Stimulated activated naive CD8-positive, alpha-beta T cell treated with anti-CD3 and anti-CD28 coated beads, Interleukin-15, amount 100 ng/mL, for 72 hours (primary cell): ENCODE results near the gene KIRREL3.

Source experiments
- ATAC-seq: fragments of 150-1000 bp; cut with Tn5 transposase; 2 replicates; pipeline ENCODE4 v1.10.0; 2021; ENCODE audit warnings: mild to moderate bottlenecking, moderate library complexity
- DNase-seq, 2 donors: peaks; one replicate each; pipeline ENCODE4 v3.0.0; 2021 to 2022
- H3K27ac Mint-ChIP-seq, 2 donors: one replicate each; pipeline ENCODE4 v1.8.0; 2022; ENCODE audit warnings: mild to moderate bottlenecking in 2 of 2, mixed read lengths in 2 of 2, moderate library complexity in 2 of 2
- H3K27me3 Mint-ChIP-seq: one replicate; pipeline ENCODE4 v1.8.0; 2022; ENCODE audit warnings: mixed read lengths
- H3K4me1 Mint-ChIP-seq: one replicate; pipeline ENCODE4 v1.8.0; 2022; ENCODE audit warnings: mild to moderate bottlenecking, mixed read lengths
- H3K4me3 Mint-ChIP-seq, 2 donors: one replicate each; pipeline ENCODE4 v1.8.0; 2022; ENCODE audit warnings: mild to moderate bottlenecking in 2 of 2, mixed read lengths in 2 of 2, moderate library complexity in 1 of 2
- H3K9me3 Mint-ChIP-seq, 2 donors: one replicate each; pipeline ENCODE4 v1.8.0; 2022; ENCODE audit warnings: mixed read lengths in 2 of 2

The KIRREL3 gene

GRCh38 chr11:126630893-126631798 lies 369.4 kb downstream of the KIRREL3 start:
- Mint-ChIP-seq H3K9me3 (no peaks in the 10 kb centered on the region), H3K27me3 (peaks cover 7% of the 10 kb centered on the region), H3K27ac (no peak overlapping the region), H3K4me1 (no peaks in the 10 kb centered on the region), H3K4me3 (no peak overlapping the region)
- DNase-seq (no peak), ATAC-seq (no peak)

GRCh38 chr11:126630488-126630887 lies 370.1 kb downstream of the KIRREL3 start:
- Mint-ChIP-seq H3K9me3 (no peaks in the 10 kb centered on the region), H3K4me1 (no peaks in the 10 kb centered on the region), H3K27ac (no peak overlapping the region), H3K27me3 (peaks cover 7% of the 10 kb centered on the region), H3K4me3 (no peak overlapping the region)
- DNase-seq (no peak), ATAC-seq (no peak)

- H3K4me3 Mint-ChIP-seq, result no peak overlapping the region
- no peaks in the 10 kb centered on the region for H3K9me3 Mint-ChIP-seq
- no peak for DNase-seq
- H3K4me1 Mint-ChIP-seq, result no peaks in the 10 kb centered on the region
- peaks cover 7% of the 10 kb centered on the region for H3K27me3 Mint-ChIP-seq
- peak overlapping the region in 1 of 2 donors; percentile 2 for H3K27ac Mint-ChIP-seq
- ATAC-seq, result no peak
These were observed 371.6 kb downstream of the KIRREL3 start for GRCh38 chr11:126628790-126629621.

GRCh38 chr11:126628450-126628789 lies 372.1 kb downstream of the KIRREL3 start:
- Mint-ChIP-seq H3K9me3 (no peaks in the 10 kb centered on the region), H3K27me3 (peaks cover 11% of the 10 kb centered on the region), H3K4me3 (no peak overlapping the region), H3K27ac (peak overlapping the region in 1 of 2 donors; percentile 2), H3K4me1 (no peaks in the 10 kb centered on the region)
- ATAC-seq, result no peak
- no peak for DNase-seq

- H3K27me3 Mint-ChIP-seq, result peaks cover 16% of the 10 kb centered on the region
- no peak overlapping the region for H3K4me3 Mint-ChIP-seq
- ATAC-seq, result no peak
- no peak for DNase-seq
- H3K4me1 Mint-ChIP-seq, result no peaks in the 10 kb centered on the region
- H3K27ac Mint-ChIP-seq, result no peak overlapping the region
- H3K9me3 Mint-ChIP-seq, result no peaks in the 10 kb centered on the region
These were observed 373.1 kb downstream of the KIRREL3 start for GRCh38 chr11:126627421-126627820.

- Mint-ChIP-seq H3K9me3 (peaks cover 0 to 5% of the 10 kb centered on the region in 2 donors), H3K27ac (no peak overlapping the region), H3K4me3 (no peak overlapping the region), H3K27me3 (peaks cover 22% of the 10 kb centered on the region), H3K4me1 (no peaks in the 10 kb centered on the region)
- DNase-seq (no peak), ATAC-seq (no peak)
These were observed 376.1 kb downstream of the KIRREL3 start for GRCh38 chr11:126624506-126624905.

GRCh38 chr11:126619516-126619915 lies 381.1 kb downstream of the KIRREL3 start:
- Mint-ChIP-seq H3K27ac (no peak overlapping the region), H3K9me3 (peaks cover 0 to 5% of the 10 kb centered on the region in 2 donors), H3K4me1 (no peaks in the 10 kb centered on the region), H3K27me3 (peaks cover 34% of the 10 kb centered on the region), H3K4me3 (no peak overlapping the region)
- no peak for ATAC-seq
- no peak for DNase-seq

GRCh38 chr11:126615845-126616244 lies 384.7 kb downstream of the KIRREL3 start:
- Mint-ChIP-seq H3K27me3 (peaks cover 29% of the 10 kb centered on the region), H3K9me3 (peaks cover 0 to 5% of the 10 kb centered on the region in 2 donors), H3K27ac (peak overlapping the region in 1 of 2 donors; percentile 38), H3K4me1 (no peaks in the 10 kb centered on the region), H3K4me3 (no peak overlapping the region)
- no peak for ATAC-seq
- DNase-seq, result no peak

GRCh38 chr11:126613272-126613671 lies 387.3 kb downstream of the KIRREL3 start:
- DNase-seq (no peak), ATAC-seq (no peak)
- Mint-ChIP-seq H3K9me3 (no peaks in the 10 kb centered on the region), H3K4me1 (no peaks in the 10 kb centered on the region), H3K27ac (no peak overlapping the region), H3K27me3 (peaks cover 16% of the 10 kb centered on the region), H3K4me3 (no peak overlapping the region)

- ATAC-seq (no peak), DNase-seq (no peak)
- Mint-ChIP-seq H3K27me3 (peaks cover 16% of the 10 kb centered on the region), H3K27ac (no peak overlapping the region), H3K4me1 (no peaks in the 10 kb centered on the region), H3K4me3 (no peak overlapping the region), H3K9me3 (no peaks in the 10 kb centered on the region)
These were observed 387.9 kb downstream of the KIRREL3 start for GRCh38 chr11:126612671-126613070.

GRCh38 chr11:126611438-126611837 lies 389.1 kb downstream of the KIRREL3 start:
- Mint-ChIP-seq H3K9me3 (no peaks in the 10 kb centered on the region), H3K4me3 (no peak overlapping the region), H3K27ac (no peak overlapping the region), H3K4me1 (no peaks in the 10 kb centered on the region), H3K27me3 (peaks cover 27% of the 10 kb centered on the region)
- ATAC-seq (no peak), DNase-seq (no peak)

GRCh38 chr11:126608658-126609057 lies 391.9 kb downstream of the KIRREL3 start:
- ATAC-seq (no peak), DNase-seq (no peak)
- H3K27ac Mint-ChIP-seq, result no peak overlapping the region
- H3K27me3 Mint-ChIP-seq, result peaks cover 29% of the 10 kb centered on the region
- no peaks in the 10 kb centered on the region for H3K9me3 Mint-ChIP-seq
- no peaks in the 10 kb centered on the region for H3K4me1 Mint-ChIP-seq
- no peak overlapping the region for H3K4me3 Mint-ChIP-seq

- H3K4me3 Mint-ChIP-seq, result no peak overlapping the region
- no peaks in the 10 kb centered on the region for H3K9me3 Mint-ChIP-seq
- no peaks in the 10 kb centered on the region for H3K4me1 Mint-ChIP-seq
- peaks cover 29% of the 10 kb centered on the region for H3K27me3 Mint-ChIP-seq
- no peak overlapping the region for H3K27ac Mint-ChIP-seq
- ATAC-seq (no peak), DNase-seq (no peak)
These were observed 392.6 kb downstream of the KIRREL3 start for GRCh38 chr11:126607776-126608541.

GRCh38 chr11:126607374-126607773 lies 393.2 kb downstream of the KIRREL3 start:
- Mint-ChIP-seq H3K4me3 (no peak overlapping the region), H3K9me3 (no peaks in the 10 kb centered on the region), H3K27me3 (peaks cover 34% of the 10 kb centered on the region), H3K4me1 (no peaks in the 10 kb centered on the region), H3K27ac (no peak overlapping the region)
- DNase-seq (peak in 1 of 2 donors; percentile 2), ATAC-seq (no peak)

GRCh38 chr11:126606484-126606883 lies 394.1 kb downstream of the KIRREL3 start:
- peaks cover 43% of the 10 kb centered on the region for H3K27me3 Mint-ChIP-seq
- no peak for ATAC-seq
- no peaks in the 10 kb centered on the region for H3K9me3 Mint-ChIP-seq
- H3K4me3 Mint-ChIP-seq, result no peak overlapping the region
- H3K4me1 Mint-ChIP-seq, result no peaks in the 10 kb centered on the region
- DNase-seq, result no peak
- no peak overlapping the region for H3K27ac Mint-ChIP-seq
